ENCODE measurements around the gene GFOD2.

DNA sequence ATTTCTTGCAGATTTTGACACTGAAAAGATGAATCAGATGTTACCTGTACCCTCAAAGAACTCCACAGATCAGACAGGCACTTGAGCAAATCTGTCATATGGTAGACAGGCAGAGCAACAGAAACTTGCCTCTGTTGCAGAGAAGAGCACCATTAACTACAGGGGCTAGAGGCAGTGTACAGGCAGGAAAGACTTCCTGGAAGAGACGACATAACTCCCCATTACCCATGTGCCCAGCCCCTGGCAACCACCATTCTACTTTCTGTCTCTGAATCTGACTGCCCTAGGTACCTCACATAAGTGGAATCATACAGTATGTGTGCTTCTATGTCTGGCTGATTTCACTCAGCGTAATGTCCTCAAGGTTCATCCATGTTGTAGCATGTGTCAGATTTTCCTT is 15.5 kb downstream of the GFOD2 start:
- no peak for TF ChIP-seq EP300 (IDR thresholded peaks at IDR 0.05; ENCODE audit: low read depth)
- TF ChIP-seq, protein P1, sequence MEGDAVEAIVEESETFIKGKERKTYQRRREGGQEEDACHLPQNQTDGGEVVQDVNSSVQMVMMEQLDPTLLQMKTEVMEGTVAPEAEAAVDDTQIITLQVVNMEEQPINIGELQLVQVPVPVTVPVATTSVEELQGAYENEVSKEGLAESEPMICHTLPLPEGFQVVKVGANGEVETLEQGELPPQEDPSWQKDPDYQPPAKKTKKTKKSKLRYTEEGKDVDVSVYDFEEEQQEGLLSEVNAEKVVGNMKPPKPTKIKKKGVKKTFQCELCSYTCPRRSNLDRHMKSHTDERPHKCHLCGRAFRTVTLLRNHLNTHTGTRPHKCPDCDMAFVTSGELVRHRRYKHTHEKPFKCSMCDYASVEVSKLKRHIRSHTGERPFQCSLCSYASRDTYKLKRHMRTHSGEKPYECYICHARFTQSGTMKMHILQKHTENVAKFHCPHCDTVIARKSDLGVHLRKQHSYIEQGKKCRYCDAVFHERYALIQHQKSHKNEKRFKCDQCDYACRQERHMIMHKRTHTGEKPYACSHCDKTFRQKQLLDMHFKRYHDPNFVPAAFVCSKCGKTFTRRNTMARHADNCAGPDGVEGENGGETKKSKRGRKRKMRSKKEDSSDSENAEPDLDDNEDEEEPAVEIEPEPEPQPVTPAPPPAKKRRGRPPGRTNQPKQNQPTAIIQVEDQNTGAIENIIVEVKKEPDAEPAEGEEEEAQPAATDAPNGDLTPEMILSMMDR (IDR thresholded peaks at IDR 0.05), result no peak
- no peak for TF ChIP-seq POLR2A (IDR thresholded peaks at IDR 0.05)

All from transverse colon (tissue), 3 donors.